SH-SY5Y (cell line): Measurements from ENCODE around the gene FGGY.

ENCODE experiments used
- GATA2 ChIP-seq: IDR thresholded peaks from 2 replicates; pipeline ENCODE4 v1.6.1; 2011; ENCODE audit warnings: mild to moderate bottlenecking, low read depth, low read length
- GATA3 ChIP-seq: IDR thresholded peaks from 2 replicates; pipeline ENCODE4 v1.6.1; 2011; ENCODE audit warnings: low read depth, mild to moderate bottlenecking, low read length, moderate library complexity

GRCh38 chr1:59258412-59259032, 38.4 kb upstream of the FGGY start:
- TF ChIP-seq GATA2 (no peak), GATA3 (no peak)
